ENCODE data around the gene PPARG.
A peak's percentile ranks its signal among the peaks of the same experiment; 100 is the strongest.
"Not testable (repeated sequence)": the region's sequence is repeated elsewhere in the genome, so short reads cannot be mapped to it uniquely, and the experiment has no call there.

The PPARG gene

GRCh38 chr3:12465836-12466225 is 177.0 kb downstream of the PPARG start:
- no peak for DNase-seq

GRCh38 chr3:12467746-12468145 is 178.9 kb downstream of the PPARG start:
- no peak for DNase-seq

- no peak for DNase-seq
Observed at GRCh38 chr3:12468276-12468675, 179.4 kb downstream of the PPARG start.

- DNase-seq: no peak
Observed at GRCh38 chr3:12468757-12469156, 179.9 kb downstream of the PPARG start.

GRCh38 chr3:12469222-12469621 is 180.4 kb downstream of the PPARG start:
- DNase-seq: not testable (repeated sequence)

GRCh38 chr3:12470111-12470510 is 181.2 kb downstream of the PPARG start:
- DNase-seq: no peak

- no peak for DNase-seq
Observed at GRCh38 chr3:12470680-12471079, 181.8 kb downstream of the PPARG start.

- DNase-seq: no peak
Observed at GRCh38 chr3:12471241-12471640, 182.4 kb downstream of the PPARG start.

GRCh38 chr3:12472000-12472610 is 183.2 kb downstream of the PPARG start:
- no peak for DNase-seq

GRCh38 chr3:12472796-12473195 is 183.9 kb downstream of the PPARG start:
- no peak for DNase-seq

- no peak for DNase-seq
Observed at GRCh38 chr3:12473511-12473910, 184.6 kb downstream of the PPARG start.

- no peak for DNase-seq
Observed at GRCh38 chr3:12476238-12476897, 187.5 kb downstream of the PPARG start.

- no peak for DNase-seq
Observed at GRCh38 chr3:12477256-12477655, 188.4 kb downstream of the PPARG start.

- DNase-seq: no peak
Observed at GRCh38 chr3:12478326-12478725, 189.5 kb downstream of the PPARG start.

- not testable (repeated sequence) for DNase-seq
Observed at GRCh38 chr3:12479198-12479597, 190.3 kb downstream of the PPARG start.

- peak in 1 of 2 experiments; percentile 65 for DNase-seq
Observed at GRCh38 chr3:12479919-12480427, 191.1 kb downstream of the PPARG start.

- no peak for DNase-seq
Observed at GRCh38 chr3:12483410-12483809, 194.5 kb downstream of the PPARG start.

- no peak for DNase-seq
Observed at GRCh38 chr3:12483872-12484197, 195.0 kb downstream of the PPARG start.

Measured in SW 1271 (cell line).